ENCODE results near the gene FPGS.
A peak's percentile ranks its signal among the peaks of the same experiment; 100 is the strongest.
"Not testable (repeated sequence)": the region's sequence is repeated elsewhere in the genome, so short reads cannot be mapped to it uniquely, and the experiment has no call there.

The FPGS gene

DNA sequence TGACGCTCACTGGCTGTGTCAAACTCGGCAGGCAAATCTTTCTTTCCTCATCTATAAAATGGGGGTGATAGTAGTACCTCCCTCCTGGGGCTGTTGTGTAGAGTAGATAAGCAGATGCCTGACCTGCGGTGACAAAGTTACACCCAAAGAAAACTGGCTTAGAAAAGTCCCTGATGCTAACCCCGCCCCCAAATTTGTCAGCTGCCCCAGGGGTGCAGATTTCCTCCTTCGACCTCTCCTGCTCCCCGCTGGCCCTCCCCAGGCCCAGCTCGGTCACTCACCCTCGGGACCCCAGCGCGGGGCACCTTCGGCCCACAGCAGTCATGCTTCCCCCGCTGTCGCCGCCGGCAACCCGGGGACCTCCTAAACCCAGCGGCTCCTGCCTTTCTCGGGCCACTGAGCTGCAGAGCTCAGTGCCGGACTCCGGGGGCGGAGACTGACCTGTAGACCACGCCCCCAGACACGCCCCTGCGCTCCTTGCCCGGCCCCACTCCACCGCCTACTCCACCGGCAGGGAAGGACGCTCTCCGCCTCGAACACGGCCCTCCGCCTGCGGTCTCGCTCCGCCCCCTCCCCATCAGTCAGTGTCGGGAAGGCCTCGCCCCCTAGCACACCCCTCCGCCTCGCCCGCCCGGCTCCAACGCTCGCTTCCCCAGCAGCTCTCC is 31.6 kb upstream of the FPGS start:
- peak; percentile 96 for DNase-seq

DNA sequence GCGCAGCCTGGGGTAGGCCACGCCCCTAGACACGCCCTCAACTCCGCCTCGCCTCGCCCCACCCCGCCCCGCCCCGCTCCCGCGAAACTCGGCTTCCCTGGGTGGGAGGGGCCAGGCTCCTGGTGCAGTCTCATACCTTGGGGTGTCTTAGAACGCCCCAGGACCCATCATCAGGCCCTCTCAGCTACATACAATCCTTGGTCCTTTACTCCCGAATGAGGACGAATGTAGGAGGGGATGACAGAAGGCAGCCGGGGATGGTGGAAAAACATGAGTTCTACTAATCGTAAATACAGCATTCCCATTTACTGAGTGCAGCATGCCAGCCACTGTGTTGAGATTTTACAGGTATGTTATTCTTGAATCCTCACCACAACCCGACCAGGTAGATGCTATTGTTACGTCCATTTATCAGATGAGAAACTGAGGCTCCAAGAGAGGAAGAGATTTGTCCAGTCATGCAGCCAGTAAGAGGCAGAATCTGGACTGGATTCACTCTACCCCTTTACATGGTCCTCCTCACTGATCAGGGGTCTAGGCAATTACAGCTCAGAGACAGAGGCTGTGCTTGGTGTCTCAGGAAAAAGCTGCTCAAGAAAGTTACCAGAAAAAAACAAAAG is 31.0 kb upstream of the FPGS start:
- no peak for DNase-seq

DNA sequence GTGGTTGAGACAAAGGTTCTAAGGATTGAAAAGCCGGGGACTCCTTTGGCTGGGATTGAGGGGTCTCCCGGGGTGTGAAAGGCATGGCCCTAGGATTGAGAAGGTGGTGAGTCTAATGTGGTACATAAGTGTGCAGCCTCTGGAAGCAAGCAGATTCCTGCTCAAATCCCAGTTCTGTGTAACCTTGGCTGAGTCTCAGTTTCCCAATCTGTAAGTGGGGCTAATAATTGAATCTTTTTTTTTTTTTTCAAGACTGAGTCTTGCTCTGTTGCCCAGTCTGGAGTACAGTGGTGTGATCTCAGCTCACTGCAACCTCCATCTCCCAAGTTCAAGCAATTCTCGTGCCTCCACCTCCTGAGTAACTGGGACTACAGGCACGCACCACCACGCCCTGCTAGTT is 30.1 kb upstream of the FPGS start:
- no peak for DNase-seq

DNA sequence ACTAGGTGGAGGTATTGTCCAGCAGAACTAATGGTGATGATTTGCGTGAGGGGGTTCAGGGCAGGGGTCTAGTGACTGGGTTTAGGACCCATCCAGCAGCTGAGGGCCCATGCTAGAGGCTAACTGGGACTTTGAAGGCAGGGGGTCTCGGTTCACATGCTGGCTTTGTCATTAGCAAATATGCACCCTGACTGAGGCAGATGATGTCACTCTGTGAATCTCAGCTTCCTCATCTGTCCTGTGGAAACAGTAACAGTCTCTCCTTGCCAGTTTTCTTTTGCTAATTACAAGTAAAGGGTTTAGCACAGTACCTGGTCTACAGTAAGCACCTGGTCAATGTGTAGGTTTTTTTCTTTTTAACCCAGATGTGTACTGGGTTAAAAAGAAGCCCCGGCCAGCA is 29.4 kb upstream of the FPGS start:
- no peak for DNase-seq

DNA sequence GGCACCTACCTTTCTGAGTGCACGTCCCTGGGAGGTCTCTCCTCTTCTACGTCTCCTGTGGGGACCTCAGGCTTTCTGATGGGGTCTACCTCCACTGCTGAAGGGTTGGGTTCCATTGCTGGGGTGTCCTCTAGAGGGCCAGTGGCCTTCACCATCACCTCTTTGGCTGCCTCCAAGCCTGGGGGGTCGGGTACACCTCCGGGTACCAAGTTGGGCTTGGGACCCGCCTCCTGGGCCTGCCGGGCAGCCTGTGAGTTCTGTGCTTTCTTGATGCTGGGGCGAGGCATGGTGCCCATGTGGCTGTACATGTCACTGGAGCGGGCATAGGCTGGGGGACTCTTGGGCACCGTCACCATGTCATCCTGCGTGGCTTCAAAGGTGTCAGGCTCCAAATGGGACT is 28.7 kb upstream of the FPGS start:
- DNase-seq = no peak

DNA sequence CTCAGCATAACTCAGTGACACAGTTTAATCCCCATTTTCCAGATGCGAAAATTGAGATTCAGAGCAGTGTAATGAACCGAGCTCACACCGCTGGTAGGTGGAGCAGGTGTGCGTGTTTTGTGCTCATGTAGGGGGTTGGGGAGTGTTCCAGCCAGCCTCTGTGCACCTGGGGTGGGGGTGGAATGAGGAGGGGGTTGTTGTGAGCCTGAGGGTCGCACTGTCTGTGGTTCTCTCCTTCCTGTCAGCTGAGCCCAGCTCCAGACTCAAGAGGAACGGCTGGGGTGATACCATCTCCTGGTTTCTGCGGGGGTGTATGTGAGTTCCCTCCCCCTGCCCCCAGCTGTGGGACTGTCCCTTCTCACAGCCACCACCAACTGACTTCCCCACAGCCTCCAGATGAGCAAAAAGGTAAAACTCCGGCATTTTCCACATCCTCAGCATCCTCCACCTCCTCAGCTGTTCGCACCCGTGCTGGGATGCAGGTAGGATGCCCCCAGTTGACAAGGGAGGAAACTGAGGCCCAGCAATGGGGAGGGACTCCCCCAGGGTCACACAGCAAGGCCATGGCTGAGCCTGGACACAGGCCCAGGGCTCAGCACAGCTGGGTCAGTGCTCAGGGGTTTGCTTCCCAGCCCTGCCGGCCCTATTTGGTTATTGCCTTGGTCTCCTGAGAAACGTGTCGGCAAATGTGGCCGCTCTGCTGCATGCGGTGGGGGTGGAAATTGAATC is 26.3 kb upstream of the FPGS start:
- DNase-seq = peak; percentile 14

DNA sequence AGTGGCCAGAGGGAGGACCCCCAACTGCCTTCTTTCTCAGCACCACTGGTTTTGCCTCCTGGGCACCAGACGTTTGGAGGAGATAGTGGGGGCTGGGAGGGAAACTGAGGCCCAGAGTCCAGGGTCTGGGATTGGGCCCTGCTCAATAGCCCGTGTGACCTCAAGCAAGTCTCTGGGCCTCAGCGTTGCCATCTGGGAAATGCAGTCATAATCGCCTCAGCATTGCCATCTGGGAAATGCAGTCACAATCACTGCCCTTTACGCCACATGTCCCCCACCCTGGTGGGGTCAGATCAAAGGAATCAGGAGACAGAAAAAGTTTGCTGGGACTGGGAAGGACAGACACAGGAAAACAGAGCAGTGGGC is 25.8 kb upstream of the FPGS start:
- no peak for DNase-seq

DNA sequence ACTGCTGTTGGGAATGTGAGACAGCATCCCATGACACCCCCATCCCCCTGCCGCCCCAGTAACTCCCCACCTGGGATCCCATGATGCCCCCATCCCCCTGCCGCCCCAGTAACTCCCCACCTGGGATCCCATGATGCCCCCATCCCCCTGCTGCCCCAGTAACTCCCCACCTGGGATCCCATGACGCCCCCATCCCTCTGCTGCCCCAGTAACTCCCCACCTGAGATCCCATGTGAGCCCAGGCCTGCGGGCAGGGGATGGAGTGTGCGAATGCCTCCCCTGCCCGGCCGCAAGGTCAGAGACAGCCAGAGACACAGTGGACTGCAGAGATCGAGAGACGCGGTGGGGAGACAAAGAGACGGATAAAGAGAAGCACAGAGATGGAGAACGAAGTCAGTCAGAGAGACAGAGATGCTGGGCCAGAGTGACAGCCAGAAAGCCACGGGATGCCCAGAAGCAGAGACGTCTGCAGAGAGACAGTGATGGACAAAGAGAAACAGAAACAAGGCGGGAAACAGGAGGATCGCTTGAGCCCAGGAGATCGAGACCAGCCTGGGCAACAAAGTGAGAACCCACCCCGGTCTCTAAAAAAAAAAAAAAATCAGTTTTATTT is 25.2 kb upstream of the FPGS start:
- no peak for DNase-seq

DNA sequence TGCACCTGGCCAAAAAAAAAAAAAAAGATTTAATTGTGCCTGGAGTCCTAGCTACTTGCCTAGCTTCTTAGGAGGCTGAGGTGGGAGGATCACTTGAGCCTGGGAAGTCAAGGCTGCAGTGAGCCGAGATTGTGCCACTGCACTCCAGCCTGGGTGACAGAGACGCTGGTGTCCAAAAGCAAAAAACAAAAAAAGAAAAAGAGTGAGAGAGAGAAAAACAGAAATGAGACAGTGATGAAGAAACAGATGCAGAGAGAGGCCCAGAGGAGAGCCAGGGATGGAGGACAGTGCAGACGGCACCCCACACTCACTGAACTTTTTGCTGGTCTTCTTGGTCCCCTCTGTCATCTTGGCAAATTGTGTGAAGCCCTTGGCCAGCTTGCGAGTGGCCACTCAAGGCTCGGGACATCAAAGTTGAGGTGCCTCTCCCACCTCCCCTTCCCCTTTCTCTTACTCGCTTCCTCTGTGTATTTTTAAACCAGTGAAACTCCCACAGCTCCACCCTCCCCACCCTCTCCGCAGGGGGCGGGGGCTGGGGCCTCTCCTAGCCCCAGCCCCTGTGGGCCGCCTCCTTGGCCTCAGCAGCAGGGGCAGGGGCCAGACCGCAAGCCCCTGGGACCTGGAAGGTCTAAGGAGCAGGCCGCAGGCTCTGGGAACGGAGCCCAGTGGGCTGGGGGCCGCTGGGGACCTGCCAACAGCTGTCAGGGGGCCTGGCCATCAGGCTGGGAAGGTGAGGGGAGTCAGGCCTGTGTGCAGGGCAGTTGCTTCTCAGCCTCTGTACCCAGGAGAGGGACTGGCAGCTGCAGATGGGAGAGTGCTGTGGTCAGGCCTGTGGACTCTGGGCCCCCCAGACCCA is 24.2 kb upstream of the FPGS start, which contains the start of gene SH2D3C:
TSS of gene SH2D3C (minus strand) at position 387 of the 856 bp plus-strand sequence. CDS start at position 348, 39 bp downstream.
- no peak for DNase-seq

DNA sequence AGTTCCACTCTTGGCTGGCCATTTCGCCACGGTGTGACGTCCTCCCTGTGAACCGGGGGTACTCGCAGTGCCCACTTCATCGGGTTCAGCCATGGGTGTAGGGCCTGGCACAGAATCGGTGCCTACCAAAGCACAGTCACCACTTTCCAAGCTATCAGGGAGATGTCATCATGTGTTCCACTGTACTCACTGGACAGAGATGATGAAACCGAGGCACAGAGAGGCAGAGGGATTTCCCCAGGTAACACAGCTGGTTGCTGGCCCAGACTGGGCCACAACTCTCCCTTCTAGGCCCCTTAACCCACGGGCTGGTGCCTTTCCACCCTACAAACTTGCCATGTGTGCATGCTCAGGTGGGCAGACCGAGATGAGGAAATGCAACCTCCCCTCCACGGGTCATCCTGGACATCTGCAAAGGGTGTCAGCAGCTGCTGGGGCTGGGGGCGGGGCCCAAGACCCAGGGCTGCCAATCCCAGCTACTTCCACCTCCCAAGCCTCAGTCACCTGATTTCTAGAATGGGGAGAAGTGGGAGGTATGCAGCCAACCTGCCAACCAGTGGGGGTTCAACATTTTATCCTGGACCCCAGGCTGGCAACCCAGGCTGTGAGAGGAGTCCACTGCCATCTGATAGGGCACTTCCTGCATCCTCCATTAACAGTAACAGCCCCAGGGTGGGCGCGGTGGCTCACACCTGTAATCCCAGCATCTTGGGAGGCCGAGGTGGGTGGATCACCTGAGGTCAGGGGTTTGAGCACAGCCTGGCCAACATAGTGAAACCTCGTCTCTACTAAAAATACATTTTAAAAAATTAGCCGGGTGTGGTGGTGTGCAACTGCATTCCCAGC is 23.3 kb upstream of the FPGS start:
- no peak for DNase-seq

DNA sequence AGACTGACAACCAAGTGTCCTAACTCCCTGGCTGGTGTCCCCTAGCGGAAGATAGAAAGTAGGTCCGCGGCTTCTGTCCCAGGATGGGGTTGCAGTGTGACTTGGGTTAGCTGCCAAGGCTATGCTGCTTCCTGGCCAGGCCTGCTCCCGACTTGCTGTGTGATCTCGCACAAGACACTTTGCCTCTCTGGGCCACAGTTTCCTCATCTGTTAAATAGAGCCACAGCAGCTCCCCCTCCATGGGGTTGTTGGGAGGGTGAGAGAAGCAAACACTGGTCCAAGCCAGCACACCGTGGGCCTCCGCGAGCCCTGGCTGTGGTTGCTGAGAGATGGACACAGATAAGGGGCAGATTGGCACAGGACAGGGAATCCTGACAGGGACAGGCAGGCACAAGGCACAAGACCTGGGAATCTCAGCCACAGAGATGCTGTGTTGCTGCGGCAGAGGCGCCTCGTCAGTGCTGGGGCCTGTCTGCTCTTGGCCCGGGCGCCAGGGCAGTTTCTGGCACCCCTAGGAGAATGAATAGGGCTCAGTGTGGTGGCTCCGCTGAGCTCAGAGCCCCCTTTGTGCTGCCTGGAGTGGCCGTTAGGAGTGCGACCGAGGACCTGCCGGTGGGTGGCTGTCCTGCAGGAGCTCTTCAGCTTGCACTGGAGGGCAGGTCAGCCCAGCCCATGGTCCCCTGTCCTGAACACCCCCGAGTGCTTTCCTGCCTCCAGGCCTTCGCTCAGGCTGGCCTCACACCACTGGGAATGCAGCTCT is 22.4 kb upstream of the FPGS start:
- DNase-seq = no peak

DNA sequence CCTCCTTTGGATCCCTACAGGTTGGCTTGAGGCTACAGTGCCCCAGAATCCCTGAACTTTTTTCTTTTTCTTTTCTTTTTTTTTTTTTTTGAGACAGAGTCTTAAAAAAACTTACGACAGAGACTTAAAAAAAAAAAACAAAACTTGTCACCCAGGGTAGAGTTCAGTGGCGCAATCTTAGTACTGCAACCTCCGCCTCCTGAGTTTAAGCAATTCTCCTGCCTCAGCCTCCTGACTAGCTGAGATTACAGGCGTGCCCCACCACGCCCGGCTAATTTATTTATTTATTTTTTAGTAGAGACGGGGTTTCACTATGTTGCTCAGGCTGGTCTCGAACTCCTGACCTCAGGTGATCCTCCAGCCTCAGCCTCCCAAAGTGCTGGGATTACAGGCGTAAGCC is 21.8 kb upstream of the FPGS start:
- DNase-seq = not testable (repeated sequence)

DNA sequence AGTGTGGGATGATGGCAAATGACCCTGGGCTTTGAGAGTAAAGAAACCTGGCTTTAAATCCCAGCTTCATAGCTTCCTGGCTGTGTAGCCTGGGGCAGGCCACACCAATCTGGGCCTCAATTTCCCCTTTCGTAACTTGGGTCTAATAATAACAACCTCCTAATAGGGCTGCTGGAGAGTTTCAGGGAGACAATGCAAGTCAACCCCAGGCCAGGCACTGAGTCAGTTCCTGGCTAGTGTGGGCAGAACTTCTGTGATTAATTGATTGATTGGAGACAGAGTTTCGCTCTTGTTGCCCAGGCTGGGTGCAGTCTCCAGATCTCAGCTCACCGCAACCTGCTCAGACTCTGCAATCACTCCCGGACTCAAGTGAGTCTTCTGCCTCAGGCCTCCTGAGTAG is 20.9 kb upstream of the FPGS start:
- DNase-seq = no peak

DNA sequence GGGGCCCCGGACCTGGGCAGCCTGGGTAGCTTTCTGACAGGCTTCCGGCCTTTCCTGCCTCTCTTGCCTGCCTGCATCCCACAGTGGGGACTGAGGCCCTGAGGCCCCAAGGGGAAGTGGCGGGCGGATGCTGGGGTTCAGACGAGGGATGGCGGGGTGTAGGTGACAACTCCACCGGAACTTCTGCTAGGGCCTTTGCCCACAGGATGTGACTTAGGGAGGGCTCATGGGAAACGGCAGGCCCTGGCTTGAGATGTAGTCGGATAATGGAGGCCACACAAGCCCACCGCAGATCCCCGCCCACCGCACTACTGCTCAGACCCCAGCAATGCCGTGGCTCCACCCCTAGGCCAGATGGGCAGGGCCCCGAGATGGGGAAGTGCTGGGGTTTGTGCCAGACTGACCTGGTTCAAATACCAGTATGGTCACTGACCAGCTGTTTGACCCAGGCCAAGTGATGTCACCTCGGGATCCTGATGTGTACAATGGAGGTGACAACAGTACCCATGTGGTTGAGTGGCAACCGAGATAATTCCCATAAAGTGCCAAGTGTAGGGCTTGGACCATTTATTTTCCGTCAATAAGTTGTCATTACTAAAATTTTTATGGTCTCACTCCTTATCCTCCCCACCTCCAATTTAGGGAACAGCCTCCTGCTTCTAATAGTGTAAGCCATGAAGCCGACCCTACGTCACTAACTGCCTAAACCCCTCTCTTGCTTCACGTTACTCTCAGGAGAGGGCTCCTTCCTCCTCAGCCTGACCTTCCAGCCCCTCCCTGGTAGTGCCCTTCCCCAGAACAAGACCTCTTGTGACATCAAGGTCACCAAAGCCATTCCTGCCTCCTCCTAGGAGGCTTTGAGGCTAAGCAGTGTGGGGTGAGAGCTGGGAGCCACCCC is 19.3 kb upstream of the FPGS start:
- DNase-seq = no peak

DNA sequence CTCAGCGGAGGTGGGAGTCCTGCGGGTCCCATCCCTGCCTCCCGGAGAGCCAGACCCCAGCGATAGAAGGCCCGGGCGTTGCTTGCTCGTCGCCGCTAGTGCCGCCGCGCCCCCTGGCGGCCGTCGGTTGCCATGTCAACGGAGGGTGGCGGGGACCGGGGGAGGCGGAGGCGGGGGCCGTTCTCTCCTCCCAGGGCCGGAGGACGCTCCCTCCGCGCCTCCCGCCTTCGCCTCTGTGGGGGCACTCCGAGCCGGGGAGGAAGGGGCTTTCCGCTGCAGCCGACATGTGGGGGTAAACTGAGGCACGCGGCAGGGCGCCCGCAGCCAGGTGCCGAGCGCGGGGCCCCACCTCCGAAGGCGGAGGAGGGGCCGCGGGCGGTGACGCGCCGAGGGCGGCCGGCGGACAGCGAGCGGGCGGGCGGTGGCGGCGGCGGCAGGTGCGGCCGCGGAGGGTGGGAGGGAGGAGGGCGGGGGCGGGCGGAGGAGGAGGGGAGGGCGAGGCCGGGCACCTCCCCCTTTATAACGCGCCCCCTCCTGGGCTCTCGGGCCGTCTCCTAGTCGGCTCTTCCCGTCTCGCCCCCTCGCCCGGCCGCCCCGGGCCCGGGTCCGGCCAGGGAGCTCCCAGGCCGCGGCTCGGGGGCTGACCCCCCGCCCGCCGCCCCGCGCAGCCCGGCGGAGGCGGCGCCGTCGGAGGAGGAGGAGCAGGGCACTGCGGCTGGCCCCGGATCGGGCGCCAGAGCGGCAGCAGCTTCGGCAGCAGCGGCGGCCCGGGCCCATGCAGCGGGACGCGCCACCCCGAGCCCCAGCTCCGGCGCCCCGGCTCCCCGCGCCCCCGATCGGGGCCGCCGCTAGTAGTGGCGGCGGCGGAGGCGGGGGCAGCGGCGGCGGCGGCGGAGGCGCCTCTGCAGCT is 17.4 kb upstream of the FPGS start:
- DNase-seq = peak; percentile 79

DNA sequence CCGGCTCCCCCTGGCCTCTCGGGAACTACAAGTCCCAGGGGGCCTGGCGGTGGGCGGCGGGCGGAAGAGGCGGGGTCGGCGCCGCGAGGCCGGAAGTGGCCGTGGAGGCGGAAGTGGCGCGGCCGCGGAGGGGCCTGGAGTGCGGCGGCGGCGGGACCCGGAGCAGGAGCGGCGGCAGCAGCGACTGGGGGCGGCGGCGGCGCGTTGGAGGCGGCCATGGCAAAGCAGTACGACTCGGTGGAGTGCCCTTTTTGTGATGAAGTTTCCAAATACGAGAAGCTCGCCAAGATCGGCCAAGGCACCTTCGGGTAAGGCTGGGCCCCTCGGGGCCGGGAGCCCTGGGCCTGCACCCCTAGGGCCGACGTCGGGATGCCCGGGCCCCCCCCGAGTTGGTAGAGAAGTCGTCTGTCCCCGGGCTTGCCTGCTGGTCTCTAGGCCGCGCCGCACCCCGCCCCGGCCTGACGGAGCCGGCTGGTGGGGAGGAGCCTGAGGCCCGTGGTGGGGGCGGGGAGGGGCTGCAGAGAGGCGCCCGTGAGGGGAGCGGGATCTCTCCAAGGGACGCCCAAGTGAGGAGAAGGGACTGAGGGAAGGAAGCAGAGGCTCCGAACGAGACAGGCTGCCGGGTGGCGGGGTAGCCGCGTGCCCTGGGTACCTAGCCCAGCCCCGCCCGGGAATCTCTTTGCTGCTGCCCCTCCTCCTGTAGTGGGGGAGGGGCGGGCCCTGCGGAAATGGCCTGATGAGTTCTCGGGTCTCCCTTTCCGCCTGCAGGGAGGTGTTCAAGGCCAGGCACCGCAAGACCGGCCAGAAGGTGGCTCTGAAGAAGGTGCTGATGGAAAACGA is 16.5 kb upstream of the FPGS start, which contains the start of gene CDK9:
TSS of gene CDK9 (plus strand) at position 102 of the 840 bp plus-strand sequence. CDS start at position 217, 115 bp downstream.
- peak; percentile 68 for DNase-seq

DNA sequence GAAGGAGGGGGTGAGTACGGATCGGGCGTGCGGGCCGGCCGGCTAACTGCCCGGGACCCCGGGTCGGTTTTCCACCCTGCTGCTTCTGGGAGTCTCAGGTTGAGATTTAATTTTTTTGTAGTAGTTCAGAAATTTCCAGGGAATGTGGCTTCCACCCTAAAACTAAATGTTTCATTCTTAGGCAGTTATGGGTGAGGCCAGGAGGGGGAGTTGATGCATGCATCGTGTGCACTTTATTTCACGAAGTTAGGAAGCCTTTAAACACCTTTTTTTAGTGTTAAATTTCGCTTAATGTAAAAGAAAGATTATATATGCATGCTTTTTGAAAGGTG is 15.9 kb upstream of the FPGS start:
- DNase-seq = no peak
